HEK293 (cell line): ENCODE data around the gene PID1.

Experiments used
- ZNF114 ChIP-seq: fragments of 450-650 bp; formaldehyde crosslinking; IDR thresholded peaks from 2 replicates; pipeline ENCODE4 v1.5.0; 2017; ENCODE audit warnings: missing biosample characterization, missing genetic modification characterization
- ZNF121 ChIP-seq: fragments of 450-650 bp; formaldehyde crosslinking; IDR thresholded peaks from 2 replicates; pipeline ENCODE4 v1.5.1; 2016; ENCODE audit warnings: missing biosample characterization, missing genetic modification characterization
- ZNF214 ChIP-seq: fragments of 450-650 bp; formaldehyde crosslinking; IDR thresholded peaks from 2 replicates; pipeline ENCODE4 v1.5.1; 2017; ENCODE audit warnings: missing biosample characterization, mild to moderate bottlenecking, missing genetic modification characterization, borderline replicate concordance
- ZNF707 ChIP-seq: fragments of 450-650 bp; formaldehyde crosslinking; IDR thresholded peaks from 2 replicates; pipeline ENCODE4 v1.5.1; 2016; ENCODE audit warnings: missing biosample characterization, missing genetic modification characterization
- ZNF792 ChIP-seq: fragments of 450-650 bp; formaldehyde crosslinking; IDR thresholded peaks from 2 replicates; pipeline ENCODE4 v1.5.1; 2016; ENCODE audit warnings: missing biosample characterization, missing genetic modification characterization
- ZNF830 ChIP-seq: fragments of 450-650 bp; IDR thresholded peaks from 2 replicates; pipeline ENCODE4 v1.5.0; 2018; ENCODE audit warnings: missing biosample characterization, missing genetic modification characterization, low read depth, mild to moderate bottlenecking, moderate library complexity
- TF ChIP-seq, protein P1 (sequence below): fragments of 450-650 bp; formaldehyde crosslinking; IDR thresholded peaks from 2 replicates; pipeline ENCODE4 v1.5.1; 2016; ENCODE audit warnings: missing biosample characterization, missing genetic modification characterization
- TF ChIP-seq, protein P2 (sequence below): fragments of 450-650 bp; formaldehyde crosslinking; IDR thresholded peaks from 2 replicates; pipeline ENCODE4 v1.5.1; 2016; ENCODE audit warnings: missing biosample characterization, missing genetic modification characterization

DNA sequence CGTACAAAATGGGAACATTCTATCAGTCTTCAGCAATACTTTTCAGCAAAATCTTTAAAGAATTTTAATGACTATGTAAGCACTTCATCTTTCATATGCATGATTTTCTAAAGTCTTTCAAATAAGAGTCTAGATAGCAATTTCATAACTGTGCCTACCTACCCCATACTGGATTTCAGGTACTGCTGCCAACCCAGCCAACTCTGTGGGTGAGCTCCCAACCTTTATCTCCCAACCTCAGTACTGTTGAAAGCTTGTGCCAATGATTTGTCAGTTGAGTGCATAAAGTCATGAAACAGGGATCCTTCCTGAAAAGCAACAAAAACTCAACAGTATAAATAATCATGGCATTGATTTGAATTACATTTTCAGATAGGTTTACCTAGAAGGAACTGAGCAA, 296.9 kb downstream of the PID1 start:
- TF ChIP-seq, protein P1, sequence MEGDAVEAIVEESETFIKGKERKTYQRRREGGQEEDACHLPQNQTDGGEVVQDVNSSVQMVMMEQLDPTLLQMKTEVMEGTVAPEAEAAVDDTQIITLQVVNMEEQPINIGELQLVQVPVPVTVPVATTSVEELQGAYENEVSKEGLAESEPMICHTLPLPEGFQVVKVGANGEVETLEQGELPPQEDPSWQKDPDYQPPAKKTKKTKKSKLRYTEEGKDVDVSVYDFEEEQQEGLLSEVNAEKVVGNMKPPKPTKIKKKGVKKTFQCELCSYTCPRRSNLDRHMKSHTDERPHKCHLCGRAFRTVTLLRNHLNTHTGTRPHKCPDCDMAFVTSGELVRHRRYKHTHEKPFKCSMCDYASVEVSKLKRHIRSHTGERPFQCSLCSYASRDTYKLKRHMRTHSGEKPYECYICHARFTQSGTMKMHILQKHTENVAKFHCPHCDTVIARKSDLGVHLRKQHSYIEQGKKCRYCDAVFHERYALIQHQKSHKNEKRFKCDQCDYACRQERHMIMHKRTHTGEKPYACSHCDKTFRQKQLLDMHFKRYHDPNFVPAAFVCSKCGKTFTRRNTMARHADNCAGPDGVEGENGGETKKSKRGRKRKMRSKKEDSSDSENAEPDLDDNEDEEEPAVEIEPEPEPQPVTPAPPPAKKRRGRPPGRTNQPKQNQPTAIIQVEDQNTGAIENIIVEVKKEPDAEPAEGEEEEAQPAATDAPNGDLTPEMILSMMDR (tag by site-specific recombination): no peak
- no peak for TF ChIP-seq ZNF114 (tag by site-specific recombination)
- no peak for TF ChIP-seq ZNF792
- TF ChIP-seq ZNF707: no peak
- TF ChIP-seq ZNF830 (tag by site-specific recombination): no peak
- TF ChIP-seq ZNF121 (tag by site-specific recombination): no peak
- TF ChIP-seq, protein P2, sequence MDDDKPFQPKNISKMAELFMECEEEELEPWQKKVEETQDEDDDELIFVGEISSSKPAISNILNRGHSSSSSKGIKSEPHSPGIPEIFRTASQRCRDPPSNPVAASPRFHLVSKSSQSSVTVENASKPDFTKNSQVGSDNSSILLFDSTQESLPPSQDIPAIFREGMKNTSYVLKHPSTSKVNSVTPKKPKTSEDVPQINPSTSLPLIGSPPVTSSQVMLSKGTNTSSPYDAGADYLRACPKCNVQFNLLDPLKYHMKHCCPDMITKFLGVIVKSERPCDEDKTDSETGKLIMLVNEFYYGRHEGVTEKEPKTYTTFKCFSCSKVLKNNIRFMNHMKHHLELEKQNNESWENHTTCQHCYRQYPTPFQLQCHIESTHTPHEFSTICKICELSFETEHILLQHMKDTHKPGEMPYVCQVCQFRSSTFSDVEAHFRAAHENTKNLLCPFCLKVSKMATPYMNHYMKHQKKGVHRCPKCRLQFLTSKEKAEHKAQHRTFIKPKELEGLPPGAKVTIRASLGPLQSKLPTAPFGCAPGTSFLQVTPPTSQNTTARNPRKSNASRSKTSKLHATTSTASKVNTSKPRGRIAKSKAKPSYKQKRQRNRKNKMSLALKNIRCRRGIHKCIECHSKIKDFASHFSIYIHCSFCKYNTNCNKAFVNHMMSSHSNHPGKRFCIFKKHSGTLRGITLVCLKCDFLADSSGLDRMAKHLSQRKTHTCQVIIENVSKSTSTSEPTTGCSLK (tag by site-specific recombination): no peak
- no peak for TF ChIP-seq ZNF214 (tag by site-specific recombination)
